Suprapubic skin (tissue), 4 donors: ENCODE results near the gene PAH. TPM values are rescaled to one million over a fixed set of nuclear protein-coding genes. Genes with fewer than 3 reads are reported as not detected.

Source experiments
- DNase-seq, 2 donors: peaks; one replicate each; pipeline ENCODE4 v3.0.0-alpha.2; 2019; ENCODE audit warnings: low spot score in 2 of 2
- H3K27ac ChIP-seq: fragments of 200-600 bp; sonication (generic); one replicate; pipeline ENCODE4 v1.5.1; 2019
- H3K27me3 ChIP-seq: fragments of 200-600 bp; sonication (generic); one replicate; pipeline ENCODE4 v1.5.1; 2019
- H3K36me3 ChIP-seq: fragments of 200-600 bp; sonication (generic); one replicate; pipeline ENCODE4 v1.5.1; 2019
- H3K4me1 ChIP-seq: fragments of 200-600 bp; sonication (generic); one replicate; pipeline ENCODE4 v1.5.1; 2019
- H3K4me3 ChIP-seq: fragments of 200-600 bp; sonication (generic); one replicate; pipeline ENCODE4 v1.5.1; 2019; ENCODE audit warnings: mild to moderate bottlenecking
- H3K9me3 ChIP-seq: fragments of 200-600 bp; sonication (generic); one replicate; pipeline ENCODE4 v1.5.1; 2019
- CTCF ChIP-seq, 2 donors: fragments of 200-600 bp in 1 of 2; fragments of 450-650 bp in 1 of 2; sonication (generic) in 1 of 2; IDR thresholded peaks; one replicate each; pipeline ENCODE4 v1.5.1; 2016 to 2019; ENCODE audit warnings: antibody characterized with exemption in 2 of 2, mild to moderate bottlenecking in 1 of 2, moderate library complexity in 1 of 2
- EP300 ChIP-seq: sonication (generic); formaldehyde crosslinking; IDR thresholded peaks from one replicate; pipeline ENCODE4 v1.6.1; 2017; ENCODE audit warnings: antibody characterized with exemption
- POLR2A ChIP-seq, 2 donors: fragments of 450-650 bp; IDR thresholded peaks; one replicate each; pipeline ENCODE4 v1.6.1; 2017; ENCODE audit warnings: antibody characterized with exemption in 2 of 2, mild to moderate bottlenecking in 2 of 2, moderate library complexity in 2 of 2
- POLR2AphosphoS5 ChIP-seq, 3 donors: sonication (generic); formaldehyde crosslinking; IDR thresholded peaks; one replicate each; pipeline ENCODE4 v1.6.1; 2017; ENCODE audit warnings: antibody characterized with exemption in 3 of 3
- WGBS: methylation state at CpG from one replicate; pipeline ENCODE4 v1.1.5; 2018; 5-methylcytosine and 5-hydroxymethylcytosine counted together
- total RNA-seq, 4 donors: library from RNA; depleted of rRNA; stranded (reverse); fragments of >200 nt; gene quantifications; one replicate each; pipeline ENCODE4 v1.1.0, GENCODE V29; 2016

Gene PAH
- total RNA-seq, 4 donors from 2014 or later, result 1.5 TPM; not detected in 3

- Histone ChIP-seq H3K27ac (no peak overlapping the region), H3K36me3 (no peaks in the 10 kb centered on the region), H3K27me3 (no peaks in the 10 kb centered on the region), H3K9me3 (no peaks in the 10 kb centered on the region), H3K4me3 (no peak overlapping the region), H3K4me1 (no peaks in the 10 kb centered on the region)
- TF ChIP-seq POLR2AphosphoS5 (IDR thresholded peaks at IDR 0.05), result no peak
- 65% methylated on average over 1 of the region's 1 CpG for WGBS
- DNase-seq, result no peak
Observed at GRCh38 chr12:102896067-102896466, 21.0 kb downstream of the PAH start.

GRCh38 chr12:102891756-102892155 lies 25.3 kb downstream of the PAH start:
- no peaks in the 10 kb centered on the region for H3K9me3 ChIP-seq
- H3K27me3 ChIP-seq, result no peaks in the 10 kb centered on the region
- no peak for DNase-seq
- 49% methylated on average over 2 of the region's 2 CpGs for WGBS
- TF ChIP-seq POLR2AphosphoS5 (IDR thresholded peaks at IDR 0.05), result no peak
- no peak for TF ChIP-seq CTCF (IDR thresholded peaks at IDR 0.05)
- no peak for TF ChIP-seq EP300
- TF ChIP-seq POLR2A (IDR thresholded peaks at IDR 0.05), result no peak
- no peak overlapping the region for H3K4me3 ChIP-seq
- H3K4me1 ChIP-seq, result no peaks in the 10 kb centered on the region
- no peak overlapping the region for H3K27ac ChIP-seq
- H3K36me3 ChIP-seq, result no peaks in the 10 kb centered on the region

GRCh38 chr12:102888511-102888910 lies 28.5 kb downstream of the PAH start:
- Histone ChIP-seq H3K9me3 (no peaks in the 10 kb centered on the region), H3K36me3 (no peaks in the 10 kb centered on the region), H3K4me3 (no peak overlapping the region), H3K27ac (no peak overlapping the region), H3K4me1 (no peaks in the 10 kb centered on the region), H3K27me3 (peaks cover 19% of the 10 kb centered on the region)
- TF ChIP-seq POLR2AphosphoS5 (IDR thresholded peaks at IDR 0.05), result no peak
- TF ChIP-seq EP300, result no peak
- TF ChIP-seq CTCF (IDR thresholded peaks at IDR 0.05), result no peak
- no peak for TF ChIP-seq POLR2A (IDR thresholded peaks at IDR 0.05)
- no peak for DNase-seq
- 13% methylated on average over 1 of the region's 1 CpG for WGBS

- WGBS, result 50% methylated on average over 20 of the region's 20 CpGs
- Histone ChIP-seq H3K9me3 (no peaks in the 10 kb centered on the region), H3K4me1 (no peaks in the 10 kb centered on the region), H3K27ac (no peak overlapping the region), H3K4me3 (no peak overlapping the region), H3K27me3 (peaks cover 22% of the 10 kb centered on the region), H3K36me3 (no peaks in the 10 kb centered on the region)
- DNase-seq, result no peak
- TF ChIP-seq CTCF (IDR thresholded peaks at IDR 0.05) (no peak), EP300 (no peak), POLR2A (IDR thresholded peaks at IDR 0.05) (no peak), POLR2AphosphoS5 (IDR thresholded peaks at IDR 0.05) (no peak)
Observed at GRCh38 chr12:102885043-102885932, 31.8 kb downstream of the PAH start.

- DNase-seq, result no peak
- TF ChIP-seq POLR2AphosphoS5 (IDR thresholded peaks at IDR 0.05), result no peak
- TF ChIP-seq EP300, result no peak
- peak in 1 of 2 donors; percentile 77 for TF ChIP-seq CTCF (IDR thresholded peaks at IDR 0.05)
- no peak for TF ChIP-seq POLR2A (IDR thresholded peaks at IDR 0.05)
- peaks cover 24% of the 10 kb centered on the region for H3K27me3 ChIP-seq
- no peaks in the 10 kb centered on the region for H3K36me3 ChIP-seq
- H3K9me3 ChIP-seq, result no peaks in the 10 kb centered on the region
- H3K4me1 ChIP-seq, result peaks cover 9% of the 10 kb centered on the region
- WGBS, result 34% methylated on average over 8 of the region's 8 CpGs
- H3K4me3 ChIP-seq, result no peak overlapping the region
- no peak overlapping the region for H3K27ac ChIP-seq
Observed at GRCh38 chr12:102883204-102883799, 33.7 kb downstream of the PAH start.
